Dermis microvascular lymphatic vessel endothelial cell (primary cell): ENCODE results near the gene FBXW12. TPM values are rescaled to one million over a fixed set of nuclear protein-coding genes. Genes with fewer than 3 reads are reported as not detected.
"Not testable (repeated sequence)": the region's sequence is repeated elsewhere in the genome, so short reads cannot be mapped to it uniquely, and the experiment has no call there.

Source experiments
- DNase-seq, 2 donors: peaks; one replicate each; pipeline versions ENCODE4 v3.0.0 to v3.0.0-alpha.2; 2010; ENCODE audit warnings: low read depth in 2 of 2
- total RNA-seq: library from RNA; depleted of rRNA; stranded (reverse); fragments of >200 nt; gene quantifications from 2 replicates; pipeline ENCODE4 v1.2.1, GENCODE V29; 2014

The FBXW12 gene
- total RNA-seq, 1 donor from 2014 or later = not detected

GRCh38 chr3:48372862-48373435, 930 bp downstream of the FBXW12 start:
- no peak for DNase-seq

GRCh38 chr3:48387634-48388033, 15.6 kb downstream of the FBXW12 start:
- no peak for DNase-seq

GRCh38 chr3:48388966-48389365, 16.9 kb downstream of the FBXW12 start:
- no peak for DNase-seq

- DNase-seq = no peak
These were observed 22.4 kb downstream of the FBXW12 start for GRCh38 chr3:48394391-48394790.

GRCh38 chr3:48395714-48396113, 23.7 kb downstream of the FBXW12 start:
- no peak for DNase-seq

GRCh38 chr3:48397767-48398681, 26.0 kb downstream of the FBXW12 start:
- no peak for DNase-seq

- DNase-seq = no peak
These were observed 26.8 kb downstream of the FBXW12 start for GRCh38 chr3:48398701-48399386.

- no peak for DNase-seq
These were observed 27.6 kb downstream of the FBXW12 start for GRCh38 chr3:48399387-48400172.

- DNase-seq = peak; percentile 44 to 70
These were observed 28.9 kb downstream of the FBXW12 start for GRCh38 chr3:48400824-48401433.

GRCh38 chr3:48401434-48401901, 29.4 kb downstream of the FBXW12 start:
- not testable (repeated sequence) for DNase-seq

GRCh38 chr3:48402281-48402732, 30.3 kb downstream of the FBXW12 start:
- peak; percentile 62 to 88 for DNase-seq

GRCh38 chr3:48402907-48403306, 30.9 kb downstream of the FBXW12 start:
- DNase-seq = no peak

- no peak for DNase-seq
These were observed 31.8 kb downstream of the FBXW12 start for GRCh38 chr3:48403533-48404439.

GRCh38 chr3:48404440-48405342, 32.7 kb downstream of the FBXW12 start:
- DNase-seq = no peak

- DNase-seq = no peak
These were observed 33.4 kb downstream of the FBXW12 start for GRCh38 chr3:48405343-48405881.

GRCh38 chr3:48405971-48406370, 34.0 kb downstream of the FBXW12 start:
- no peak for DNase-seq

- DNase-seq = peak; percentile 25 to 26
These were observed 34.7 kb downstream of the FBXW12 start for GRCh38 chr3:48406443-48407431.
